ENCODE results near the gene CEP164. TPM values are rescaled to one million over a fixed set of nuclear protein-coding genes. Genes with fewer than 3 reads are reported as not detected.

CEP164 gene
- total and polyA plus RNA-seq, 9 of the 15 experiments (the other 6 are each of a cell fraction or from before 2014, with no cell fraction given): 2.1 to 16.5 (median 10.4) TPM

DNA sequence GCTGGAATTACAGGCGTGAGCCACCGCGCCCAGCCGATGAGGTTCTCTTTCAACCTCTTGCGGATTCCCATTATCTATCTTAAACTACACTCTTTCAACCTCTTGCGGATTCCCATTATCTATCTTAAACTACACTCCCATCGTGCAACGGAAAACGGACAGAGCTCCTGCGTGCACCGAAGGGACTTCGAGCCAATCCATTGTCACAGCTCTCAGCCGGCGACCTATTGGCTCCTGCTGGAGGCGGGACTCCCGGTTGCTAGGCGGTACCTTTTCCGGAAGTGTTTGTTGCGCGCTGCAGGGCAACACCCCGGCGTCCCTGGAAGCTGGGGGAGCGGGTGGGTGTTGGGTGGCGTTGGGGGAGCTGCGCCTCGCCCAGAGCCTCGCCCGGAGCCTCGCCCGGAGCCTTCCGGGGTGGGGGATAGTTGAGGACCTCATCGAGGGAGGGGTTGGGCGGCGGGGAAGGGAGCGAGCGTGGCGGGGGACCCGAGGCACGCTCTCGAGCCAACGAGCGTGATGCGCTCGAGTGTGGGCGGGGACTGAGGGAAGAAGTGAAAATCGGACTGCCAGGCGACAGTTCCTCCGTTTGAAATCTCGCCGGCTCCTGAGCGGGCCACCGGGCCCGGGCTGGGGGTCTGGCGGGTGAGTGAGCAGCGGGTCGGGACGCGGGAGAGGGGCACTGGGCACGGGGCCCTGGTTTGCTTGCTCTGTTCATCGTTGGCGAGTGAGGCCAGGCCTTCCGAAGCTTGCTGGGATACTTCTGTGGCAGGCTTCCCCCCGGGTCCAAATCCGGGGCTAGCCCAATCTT, at the start of gene CEP164 (continued):
- TF ChIP-seq, protein P1, sequence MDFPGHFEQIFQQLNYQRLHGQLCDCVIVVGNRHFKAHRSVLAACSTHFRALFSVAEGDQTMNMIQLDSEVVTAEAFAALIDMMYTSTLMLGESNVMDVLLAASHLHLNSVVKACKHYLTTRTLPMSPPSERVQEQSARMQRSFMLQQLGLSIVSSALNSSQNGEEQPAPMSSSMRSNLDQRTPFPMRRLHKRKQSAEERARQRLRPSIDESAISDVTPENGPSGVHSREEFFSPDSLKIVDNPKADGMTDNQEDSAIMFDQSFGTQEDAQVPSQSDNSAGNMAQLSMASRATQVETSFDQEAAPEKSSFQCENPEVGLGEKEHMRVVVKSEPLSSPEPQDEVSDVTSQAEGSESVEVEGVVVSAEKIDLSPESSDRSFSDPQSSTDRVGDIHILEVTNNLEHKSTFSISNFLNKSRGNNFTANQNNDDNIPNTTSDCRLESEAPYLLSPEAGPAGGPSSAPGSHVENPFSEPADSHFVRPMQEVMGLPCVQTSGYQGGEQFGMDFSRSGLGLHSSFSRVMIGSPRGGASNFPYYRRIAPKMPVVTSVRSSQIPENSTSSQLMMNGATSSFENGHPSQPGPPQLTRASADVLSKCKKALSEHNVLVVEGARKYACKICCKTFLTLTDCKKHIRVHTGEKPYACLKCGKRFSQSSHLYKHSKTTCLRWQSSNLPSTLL (IDR thresholded peaks at IDR 0.05): no peak
- 0 out of 2 replicates have a peak, but pooled peaks have one; percentile 26 for TF ChIP-seq FOSL1 (tag; conservative IDR thresholded peaks at IDR 0.05)
- TF ChIP-seq, protein P2, sequence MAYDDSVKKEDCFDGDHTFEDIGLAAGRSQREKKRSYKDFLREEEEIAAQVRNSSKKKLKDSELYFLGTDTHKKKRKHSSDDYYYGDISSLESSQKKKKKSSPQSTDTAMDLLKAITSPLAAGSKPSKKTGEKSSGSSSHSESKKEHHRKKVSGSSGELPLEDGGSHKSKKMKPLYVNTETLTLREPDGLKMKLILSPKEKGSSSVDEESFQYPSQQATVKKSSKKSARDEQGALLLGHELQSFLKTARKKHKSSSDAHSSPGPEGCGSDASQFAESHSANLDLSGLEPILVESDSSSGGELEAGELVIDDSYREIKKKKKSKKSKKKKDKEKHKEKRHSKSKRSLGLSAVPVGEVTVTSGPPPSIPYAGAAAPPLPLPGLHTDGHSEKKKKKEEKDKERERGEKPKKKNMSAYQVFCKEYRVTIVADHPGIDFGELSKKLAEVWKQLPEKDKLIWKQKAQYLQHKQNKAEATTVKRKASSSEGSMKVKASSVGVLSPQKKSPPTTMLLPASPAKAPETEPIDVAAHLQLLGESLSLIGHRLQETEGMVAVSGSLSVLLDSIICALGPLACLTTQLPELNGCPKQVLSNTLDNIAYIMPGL (CRISPR knock-in tag; IDR thresholded peaks at IDR 0.05): no peak
- TF ChIP-seq POLR2AphosphoS5 (IDR thresholded peaks at IDR 0.05; ENCODE audit: control insufficient read depth, insufficient read depth, low read depth, low read length): no peak; the same call in 1 of the 2 replicates
- TF ChIP-seq CXXC5 (CRISPR knock-in tag; IDR thresholded peaks at IDR 0.05): peak; percentile 87
- TF ChIP-seq DMBX1 (CRISPR knock-in tag; IDR thresholded peaks at IDR 0.05; ENCODE audit: borderline replicate concordance): no peak
- peak; percentile 84 for TF ChIP-seq FOXP1 (CRISPR knock-in tag; IDR thresholded peaks at IDR 0.05)
- no peak for TF ChIP-seq ZNF316 (IDR thresholded peaks at IDR 0.05)
- no peak for TF ChIP-seq ZNF764 (CRISPR knock-in tag; IDR thresholded peaks at IDR 0.05; ENCODE audit: low read depth)
- no peak for TF ChIP-seq ZNF551 (CRISPR knock-in tag; IDR thresholded peaks at IDR 0.05)
- no peak for TF ChIP-seq THRAP3 (IDR thresholded peaks at IDR 0.05; ENCODE audit: borderline replicate concordance)
- TF ChIP-seq, protein P3, sequence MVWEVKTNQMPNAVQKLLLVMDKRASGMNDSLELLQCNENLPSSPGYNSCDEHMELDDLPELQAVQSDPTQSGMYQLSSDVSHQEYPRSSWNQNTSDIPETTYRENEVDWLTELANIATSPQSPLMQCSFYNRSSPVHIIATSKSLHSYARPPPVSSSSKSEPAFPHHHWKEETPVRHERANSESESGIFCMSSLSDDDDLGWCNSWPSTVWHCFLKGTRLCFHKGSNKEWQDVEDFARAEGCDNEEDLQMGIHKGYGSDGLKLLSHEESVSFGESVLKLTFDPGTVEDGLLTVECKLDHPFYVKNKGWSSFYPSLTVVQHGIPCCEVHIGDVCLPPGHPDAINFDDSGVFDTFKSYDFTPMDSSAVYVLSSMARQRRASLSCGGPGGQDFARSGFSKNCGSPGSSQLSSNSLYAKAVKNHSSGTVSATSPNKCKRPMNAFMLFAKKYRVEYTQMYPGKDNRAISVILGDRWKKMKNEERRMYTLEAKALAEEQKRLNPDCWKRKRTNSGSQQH (CRISPR knock-in tag; IDR thresholded peaks at IDR 0.05): no peak
- peak; percentile 98 for TF ChIP-seq ZNF766 (CRISPR knock-in tag; conservative IDR thresholded peaks at IDR 0.05)
- TF ChIP-seq NFRKB (IDR thresholded peaks at IDR 0.05; ENCODE audit: low read depth): no peak
- TF ChIP-seq, protein P4, sequence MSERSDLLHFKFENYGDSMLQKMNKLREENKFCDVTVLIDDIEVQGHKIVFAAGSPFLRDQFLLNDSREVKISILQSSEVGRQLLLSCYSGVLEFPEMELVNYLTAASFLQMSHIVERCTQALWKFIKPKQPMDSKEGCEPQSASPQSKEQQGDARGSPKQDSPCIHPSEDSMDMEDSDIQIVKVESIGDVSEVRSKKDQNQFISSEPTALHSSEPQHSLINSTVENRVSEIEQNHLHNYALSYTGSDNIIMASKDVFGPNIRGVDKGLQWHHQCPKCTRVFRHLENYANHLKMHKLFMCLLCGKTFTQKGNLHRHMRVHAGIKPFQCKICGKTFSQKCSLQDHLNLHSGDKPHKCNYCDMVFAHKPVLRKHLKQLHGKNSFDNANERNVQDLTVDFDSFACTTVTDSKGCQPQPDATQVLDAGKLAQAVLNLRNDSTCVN (CRISPR knock-in tag; IDR thresholded peaks at IDR 0.05): no peak
- TF ChIP-seq MAFF (IDR thresholded peaks at IDR 0.05; ENCODE audit: low read length): no peak
- TF ChIP-seq, protein P5, sequence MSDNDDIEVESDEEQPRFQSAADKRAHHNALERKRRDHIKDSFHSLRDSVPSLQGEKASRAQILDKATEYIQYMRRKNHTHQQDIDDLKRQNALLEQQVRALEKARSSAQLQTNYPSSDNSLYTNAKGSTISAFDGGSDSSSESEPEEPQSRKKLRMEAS (CRISPR knock-in tag; IDR thresholded peaks at IDR 0.05): peak; percentile 91
- no peak for TF ChIP-seq ETV6 (IDR thresholded peaks at IDR 0.05; ENCODE audit: borderline replicate concordance in 1 of 2, low read depth in 2 of 2, low read length in 1 of 2)
- 0 out of 2 replicates have a peak, but pooled peaks have one; percentile 58 for TF ChIP-seq ETV6 (CRISPR knock-in tag; IDR thresholded peaks at IDR 0.05; ENCODE audit: borderline replicate concordance)
- 0 out of 2 replicates have a peak, but pooled peaks have one; percentile 25 for TF ChIP-seq E2F3 (CRISPR knock-in tag; IDR thresholded peaks at IDR 0.05)
